Keratinocyte (primary cell): ENCODE results near the gene ANXA4. TPM values are rescaled to one million over a fixed set of nuclear protein-coding genes. Genes with fewer than 3 reads are reported as not detected.

Experiments used
- DNase-seq: peaks from one replicate; pipeline ENCODE4 v3.0.0-alpha.2; 2011; ENCODE audit warnings: low read depth, missing footprints, low spot score
- FAIRE-seq: peaks from 2 replicates; lab custom pipeline; 2011; peaks lifted over from hg19 to GRCh38; lab: Jason Lieb, UNC
- H2AFZ ChIP-seq: 2 replicates; pipeline ENCODE4 v1.6.0; 2012; ENCODE audit warnings: low read length, control low read depth, inconsistent platforms; ENCODE audit not compliant: control insufficient read depth
- H3K27ac ChIP-seq: 2 replicates; pipeline ENCODE4 v1.5.1; 2011; ENCODE audit warnings: low read length; ENCODE audit not compliant: control insufficient read depth, insufficient read depth
- H3K27me3 ChIP-seq: 3 replicates; pipeline ENCODE4 v1.6.0; 2011; ENCODE audit warnings: low read length; ENCODE audit not compliant: control insufficient read depth, insufficient read depth; ENCODE audit errors: extremely low read depth
- H3K36me3 ChIP-seq, 2 experiments: 2 replicates in 1 of 2; 3 replicates in 1 of 2; pipeline ENCODE4 v1.5.1; 2011; ENCODE audit warnings: low read length in 2 of 2, mild to moderate bottlenecking in 1 of 2; ENCODE audit not compliant: control insufficient read depth in 2 of 2, insufficient read depth in 2 of 2; ENCODE audit errors: extremely low read depth in 1 of 2
- H3K4me1 ChIP-seq: 3 replicates; pipeline ENCODE4 v1.5.1; 2011; ENCODE audit warnings: low read length; ENCODE audit not compliant: control insufficient read depth, insufficient read depth; ENCODE audit errors: extremely low read depth
- H3K4me2 ChIP-seq: 3 replicates; pipeline ENCODE4 v1.6.0; 2011; ENCODE audit warnings: low read depth, low read length; ENCODE audit not compliant: control insufficient read depth, insufficient read depth; ENCODE audit errors: extremely low read depth
- H3K4me3 ChIP-seq, 3 experiments: fragments of 200-600 bp in 1 of 3; sonication (generic) in 1 of 3; 2 replicates in 2 of 3; 3 replicates in 1 of 3; pipeline ENCODE4 v1.5.1; 2011 to 2016; ENCODE audit warnings: low read length in 3 of 3, mild to moderate bottlenecking in 3 of 3, control low read depth in 2 of 3, inconsistent platforms in 1 of 3, low read depth in 1 of 3, mixed read lengths in 1 of 3, mixed run types in 1 of 3, moderate library complexity in 1 of 3; ENCODE audit not compliant: control insufficient read depth in 2 of 3, insufficient read depth in 2 of 3; ENCODE audit errors: extremely low read depth in 1 of 3
- H3K79me2 ChIP-seq: 2 replicates; pipeline ENCODE4 v1.6.0; 2012; ENCODE audit warnings: low read length; ENCODE audit not compliant: control insufficient read depth, insufficient read depth
- H3K9ac ChIP-seq: 3 replicates; pipeline ENCODE4 v1.6.0; 2011; ENCODE audit warnings: low read length; ENCODE audit not compliant: control insufficient read depth, insufficient read depth; ENCODE audit errors: extremely low read depth
- H3K9me1 ChIP-seq: 3 replicates; pipeline ENCODE4 v1.6.0; 2011; ENCODE audit warnings: low read length; ENCODE audit not compliant: control insufficient read depth, insufficient read depth; ENCODE audit errors: extremely low read depth
- H3K9me3 ChIP-seq: 2 replicates; pipeline ENCODE4 v1.5.1; 2012; ENCODE audit warnings: low read depth, low read length; ENCODE audit not compliant: control insufficient read depth
- H4K20me1 ChIP-seq: 3 replicates; pipeline ENCODE4 v1.6.0; 2011; ENCODE audit warnings: low read length; ENCODE audit not compliant: control insufficient read depth, insufficient read depth; ENCODE audit errors: extremely low read depth
- CTCF ChIP-seq, 3 experiments: IDR thresholded peaks in 1 of 3; conservative IDR thresholded peaks in 1 of 3; optimal IDR thresholded peaks in 1 of 3; 2 replicates in 2 of 3; 3 replicates in 1 of 3; pipeline versions ENCODE3 to v1.5.1; 2011; ENCODE audit warnings: low read length in 3 of 3, mild to moderate bottlenecking in 3 of 3, moderate library complexity in 2 of 3, control low read depth in 1 of 3, inconsistent platforms in 1 of 3; ENCODE audit not compliant: insufficient read depth in 2 of 3; ENCODE audit errors: extremely low read depth in 1 of 3
- EZH2 ChIP-seq: IDR thresholded peaks from one replicate; pipeline ENCODE4 v1.6.1; 2012; ENCODE audit warnings: inconsistent platforms, mild to moderate bottlenecking, low read length, moderate library complexity
- dilution Hi-C: fragments of 300-500 bp; cut with MboI; formaldehyde crosslinking; loops from one replicate; pipeline ENCODE4 v1.7.0; 2020; ENCODE audit warnings: low sequenced_read_pairs; ENCODE audit not compliant: extremely low pct_ligation_motif_present
- polyA plus RNA-seq, 5 experiments: library from polyadenylated mRNA; depleted of rRNA in 3 of 5; stranded (reverse) in 3 of 5; stranded (forward) in 1 of 5; unstranded in 1 of 5; fragments of >200 nt; gene quantifications; 1 replicate in 1 of 5; 2 replicates in 3 of 5; 3 replicates in 1 of 5; pipeline versions ENCODE4 v1.2.1 to v1.2.3, GENCODE V29; 2011 to 2012; ENCODE audit warnings: missing spikeins in 2 of 5, low read depth in 1 of 5, low replicate concordance in 1 of 5

ANXA4 gene
- polyA plus RNA-seq, 1 donor (not counting 4 experiments of a cell fraction or from before 2014, with no cell fraction given): 209 TPM

- FAIRE-seq: no peak
- dilution Hi-C loops: no loop called here
- no peak overlapping the region for H3K27ac ChIP-seq
Observed at GRCh38 chr2:69764286-69765095, 22.6 kb downstream of the ANXA4 start.

GRCh38 chr2:69765096-69765380, 23.1 kb downstream of the ANXA4 start:
- Histone ChIP-seq H3K9ac (no peak overlapping the region), H3K27me3 (no peaks in the 10 kb centered on the region), H3K4me3 (no peak overlapping the region), H3K9me3 (no peaks in the 10 kb centered on the region), H3K27ac (no peak overlapping the region), H3K36me3 (peaks cover 0 to 3% of the 10 kb centered on the region in 2 experiments), H3K4me2 (no peak overlapping the region), H2AFZ (no peak overlapping the region), H3K4me1 (peaks cover 26% of the 10 kb centered on the region), H3K9me1 (no peaks in the 10 kb centered on the region), H3K79me2 (peaks cover 35% of the 10 kb centered on the region), H4K20me1 (no peaks in the 10 kb centered on the region)
- dilution Hi-C loops: no loop called here
- FAIRE-seq (no peak), DNase-seq (no peak)
- TF ChIP-seq EZH2 (no peak), CTCF (optimal IDR thresholded peaks at IDR 0.05 in 1 of 3, IDR thresholded peaks at IDR 0.05 in 1 of 3, conservative IDR thresholded peaks at IDR 0.05 in 1 of 3; ENCODE audit: extremely low read depth in 1 of 3, insufficient read depth in 2 of 3, low read length in 3 of 3) (no peak)

More at GRCh38 chr2:69764286-69765095, 22.6 kb downstream of the ANXA4 start:
- DNase-seq: no peak
- peaks cover 0 to 3% of the 10 kb centered on the region in 2 experiments for H3K36me3 ChIP-seq
- no peaks in the 10 kb centered on the region for H4K20me1 ChIP-seq
- H3K27me3 ChIP-seq: no peaks in the 10 kb centered on the region
- H3K9ac ChIP-seq: no peak overlapping the region
- TF ChIP-seq CTCF (optimal IDR thresholded peaks at IDR 0.05 in 1 of 3, IDR thresholded peaks at IDR 0.05 in 1 of 3, conservative IDR thresholded peaks at IDR 0.05 in 1 of 3; ENCODE audit: extremely low read depth in 1 of 3, insufficient read depth in 2 of 3, low read length in 3 of 3) (no peak), EZH2 (no peak)
- H3K4me2 ChIP-seq: no peak overlapping the region
- no peak overlapping the region for H3K4me3 ChIP-seq
- no peaks in the 10 kb centered on the region for H3K9me3 ChIP-seq
- peaks cover 21% of the 10 kb centered on the region for H3K4me1 ChIP-seq
- peaks cover 35% of the 10 kb centered on the region for H3K79me2 ChIP-seq
- no peaks in the 10 kb centered on the region for H3K9me1 ChIP-seq
- no peak overlapping the region for H2AFZ ChIP-seq
